Loucy (cell line): ENCODE measurements around the gene PHF14.
A peak's percentile ranks its signal among the peaks of the same experiment; 100 is the strongest.

ENCODE experiments used
- H2AFZ ChIP-seq: fragments of 200-600 bp; sonication (generic); 2 replicates; pipeline ENCODE4 v1.6.0; 2016; ENCODE audit warnings: antibody characterized with exemption, mild to moderate bottlenecking, low read length, moderate library complexity
- H3F3A ChIP-seq: fragments of 200-600 bp; 2 replicates; pipeline ENCODE4 v1.6.0; 2016; ENCODE audit warnings: antibody characterized with exemption, low read depth, mild to moderate bottlenecking
- H3K27me3 ChIP-seq: fragments of 200-600 bp; sonication (generic); 2 replicates; pipeline ENCODE4 v1.6.1; 2014; ENCODE audit warnings: low read length, mild to moderate bottlenecking; ENCODE audit not compliant: insufficient read depth, poor library complexity, severe bottlenecking
- H3K36me3 ChIP-seq: fragments of 200-600 bp; sonication (generic); 2 replicates; pipeline ENCODE4 v1.6.1; 2016; ENCODE audit warnings: low read length; ENCODE audit not compliant: insufficient read depth
- H3K4me1 ChIP-seq: fragments of 200-600 bp; sonication (generic); 2 replicates; pipeline ENCODE4 v1.5.1; 2014; ENCODE audit warnings: low read length, mild to moderate bottlenecking; ENCODE audit not compliant: insufficient read depth, poor library complexity, severe bottlenecking
- H3K4me2 ChIP-seq: fragments of 200-600 bp; sonication (generic); 2 replicates; pipeline ENCODE4 v1.6.0; 2014; ENCODE audit warnings: antibody characterized with exemption, low read length, low read depth, mild to moderate bottlenecking; ENCODE audit not compliant: poor library complexity, severe bottlenecking
- H3K4me3 ChIP-seq: fragments of 200-600 bp; sonication (generic); 2 replicates; pipeline ENCODE4 v1.5.1; 2014; ENCODE audit warnings: low read length, mild to moderate bottlenecking, mixed read lengths; ENCODE audit not compliant: poor library complexity, severe bottlenecking
- H3K79me2 ChIP-seq: fragments of 200-600 bp; sonication (generic); 2 replicates; pipeline ENCODE4 v1.6.1; 2014; ENCODE audit warnings: low read length; ENCODE audit not compliant: insufficient read depth
- H3K9ac ChIP-seq: fragments of 200-600 bp; sonication (generic); 2 replicates; pipeline ENCODE4 v1.6.0; 2014; ENCODE audit warnings: mild to moderate bottlenecking, low read depth, low read length, moderate library complexity; ENCODE audit not compliant: poor library complexity, severe bottlenecking
- H3K9me2 ChIP-seq: fragments of 200-600 bp; sonication (generic); replicated peaks from 2 replicates; pipeline ENCODE4 v1.6.1; 2016; ENCODE audit warnings: low read depth, low read length, mixed read lengths
- H3K9me3 ChIP-seq: fragments of 200-600 bp; sonication (generic); 2 replicates; pipeline ENCODE4 v1.6.1; 2014; ENCODE audit warnings: mild to moderate bottlenecking, antibody characterized with exemption, low read length, low read depth; ENCODE audit not compliant: insufficient read depth
- H4K20me1 ChIP-seq: fragments of 200-600 bp; sonication (generic); 2 replicates; pipeline ENCODE4 v1.6.0; 2014; ENCODE audit warnings: antibody characterized with exemption, low read length, mild to moderate bottlenecking; ENCODE audit not compliant: insufficient read depth, poor library complexity, severe bottlenecking
- TF ChIP-seq, protein P1 (sequence below): fragments of 200-600 bp; sonication (generic); conservative IDR thresholded peaks from 2 replicates; pipeline ENCODE4 v1.5.1; 2014; ENCODE audit warnings: mild to moderate bottlenecking, antibody characterized with exemption, low read length

The PHF14 gene

DNA sequence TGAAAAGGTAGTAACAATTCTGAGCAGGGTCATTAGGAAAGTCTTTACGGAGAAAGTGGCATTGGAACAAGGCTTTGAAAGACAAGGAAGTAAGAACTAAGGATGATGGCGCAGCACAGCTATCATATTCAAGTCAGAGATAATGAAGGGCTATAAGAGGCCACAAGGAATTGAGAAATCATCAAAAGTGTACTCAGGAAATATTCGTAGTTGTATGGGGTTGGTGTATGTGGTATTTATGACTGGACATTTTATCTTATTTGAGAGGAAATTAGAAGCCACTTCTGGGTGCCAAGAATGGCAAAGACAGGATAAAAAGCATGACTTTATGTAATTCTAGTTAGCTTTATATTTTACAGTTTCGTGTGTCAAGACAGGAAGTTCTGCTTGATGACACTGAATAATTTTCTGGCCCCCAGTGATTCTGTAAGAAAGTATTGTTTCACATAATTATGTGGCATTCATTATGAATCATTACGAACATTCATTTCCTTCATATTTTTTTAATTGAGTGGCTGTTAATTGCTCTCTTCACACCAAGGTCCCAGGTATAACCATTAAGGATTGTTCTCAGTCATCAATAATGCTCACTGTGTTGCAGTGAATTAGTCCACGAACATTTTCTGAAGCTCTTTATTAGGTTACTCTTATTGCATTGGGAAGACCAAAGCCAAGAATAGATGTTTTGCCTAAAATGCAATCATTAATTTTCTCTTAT is 244.3 kb downstream of the PHF14 start:
- no peaks in the 10 kb centered on the region for H3K79me2 ChIP-seq
- no peaks in the 10 kb centered on the region for H3K27me3 ChIP-seq
- H3K4me2 ChIP-seq, result peak overlapping the region; percentile 10
- H3K9me2 ChIP-seq, result no peaks in the 10 kb centered on the region
- no peaks in the 10 kb centered on the region for H3K9me3 ChIP-seq
- no peaks in the 10 kb centered on the region for H3F3A ChIP-seq
- H3K4me3 ChIP-seq, result no peak overlapping the region
- H3K9ac ChIP-seq, result no peak overlapping the region
- 0 out of 2 replicates have a peak overlapping the region, but pooled peaks have one; percentile 14 for H2AFZ ChIP-seq
- no peaks in the 10 kb centered on the region for H3K36me3 ChIP-seq
- TF ChIP-seq, protein P1, sequence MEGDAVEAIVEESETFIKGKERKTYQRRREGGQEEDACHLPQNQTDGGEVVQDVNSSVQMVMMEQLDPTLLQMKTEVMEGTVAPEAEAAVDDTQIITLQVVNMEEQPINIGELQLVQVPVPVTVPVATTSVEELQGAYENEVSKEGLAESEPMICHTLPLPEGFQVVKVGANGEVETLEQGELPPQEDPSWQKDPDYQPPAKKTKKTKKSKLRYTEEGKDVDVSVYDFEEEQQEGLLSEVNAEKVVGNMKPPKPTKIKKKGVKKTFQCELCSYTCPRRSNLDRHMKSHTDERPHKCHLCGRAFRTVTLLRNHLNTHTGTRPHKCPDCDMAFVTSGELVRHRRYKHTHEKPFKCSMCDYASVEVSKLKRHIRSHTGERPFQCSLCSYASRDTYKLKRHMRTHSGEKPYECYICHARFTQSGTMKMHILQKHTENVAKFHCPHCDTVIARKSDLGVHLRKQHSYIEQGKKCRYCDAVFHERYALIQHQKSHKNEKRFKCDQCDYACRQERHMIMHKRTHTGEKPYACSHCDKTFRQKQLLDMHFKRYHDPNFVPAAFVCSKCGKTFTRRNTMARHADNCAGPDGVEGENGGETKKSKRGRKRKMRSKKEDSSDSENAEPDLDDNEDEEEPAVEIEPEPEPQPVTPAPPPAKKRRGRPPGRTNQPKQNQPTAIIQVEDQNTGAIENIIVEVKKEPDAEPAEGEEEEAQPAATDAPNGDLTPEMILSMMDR, result no peak
- no peaks in the 10 kb centered on the region for H4K20me1 ChIP-seq
- H3K4me1 ChIP-seq, result peaks cover 43% of the 10 kb centered on the region
